H1 (cell line): ENCODE data around the gene SENP6. TPM values are rescaled to one million over a fixed set of nuclear protein-coding genes. Genes with fewer than 3 reads are reported as not detected.
A peak's percentile ranks its signal among the peaks of the same experiment; 100 is the strongest.

Experiments
- ASH2L ChIP-seq: fragments of 200-600, 300-600 bp; sonication (generic); IDR thresholded peaks from one replicate; pipeline ENCODE4 v1.7.1; 2017; ENCODE audit warnings: low read length
- CBX5 ChIP-seq: fragments of 300-800, 300-1000 bp; sonication (generic); IDR thresholded peaks from 2 replicates; pipeline ENCODE4 v1.7.1; 2016; ENCODE audit warnings: antibody characterized with exemption, low read length, low read depth
- CHD2 ChIP-seq: IDR thresholded peaks from 2 replicates; pipeline ENCODE4 v1.6.1; 2012; ENCODE audit warnings: low read length, improper control_type of control experiment
- CTBP2 ChIP-seq: IDR thresholded peaks from 2 replicates; pipeline ENCODE4 v1.7.0; 2011; ENCODE audit warnings: borderline replicate concordance, mild to moderate bottlenecking, moderate library complexity, mixed read lengths, low read length; ENCODE audit not compliant: insufficient read depth, insufficient read length
- EP300 ChIP-seq, 2 experiments: IDR thresholded peaks; 1 replicate in 1 of 2; 2 replicates in 1 of 2; pipeline ENCODE4 v1.6.1; 2011 to 2012; ENCODE audit warnings: low read depth in 2 of 2, low read length in 2 of 2, mild to moderate bottlenecking in 2 of 2, borderline replicate concordance in 1 of 2, inconsistent platforms in 1 of 2, moderate library complexity in 1 of 2
- FOSL1 ChIP-seq: IDR thresholded peaks from 2 replicates; pipeline ENCODE4 v1.6.1; 2011; ENCODE audit warnings: mild to moderate bottlenecking, low read depth, low read length, moderate library complexity; ENCODE audit not compliant: insufficient read depth
- GABPA ChIP-seq: IDR thresholded peaks from 2 replicates; pipeline ENCODE4 v1.6.1; 2011; ENCODE audit warnings: mild to moderate bottlenecking, low read length, moderate library complexity, borderline replicate concordance; ENCODE audit not compliant: insufficient read depth
- KDM4A ChIP-seq: IDR thresholded peaks from one replicate; pipeline ENCODE4 v1.7.1; 2012; ENCODE audit warnings: low read depth, mild to moderate bottlenecking, moderate library complexity, low read length, inconsistent platforms; ENCODE audit not compliant: severe bottlenecking
- KDM5A ChIP-seq: fragments of 200-600 bp; IDR thresholded peaks from 2 replicates; pipeline ENCODE4 v1.7.1; 2012; ENCODE audit warnings: mild to moderate bottlenecking, low read length, inconsistent platforms, mixed read lengths
- NRF1 ChIP-seq: IDR thresholded peaks from 2 replicates; pipeline ENCODE4 v1.6.1; 2011; ENCODE audit warnings: mild to moderate bottlenecking, low read depth, low read length, improper control_type of control experiment
- POLR2A ChIP-seq, 2 experiments: IDR thresholded peaks; 1 replicate in 1 of 2; 2 replicates in 1 of 2; pipeline ENCODE4 v1.6.1; 2011; ENCODE audit warnings: low read depth in 2 of 2, low read length in 2 of 2, mild to moderate bottlenecking in 2 of 2; ENCODE audit errors: control extremely low read depth in 1 of 2
- RAD21 ChIP-seq, 2 experiments: IDR thresholded peaks in 1 of 2; conservative IDR thresholded peaks in 1 of 2; 2 replicates each; pipeline ENCODE4 v1.6.1; 2011; ENCODE audit warnings: low read depth in 2 of 2, low read length in 2 of 2, improper control_type of control experiment in 1 of 2, inconsistent platforms in 1 of 2, mild to moderate bottlenecking in 1 of 2, moderate library complexity in 1 of 2
- RXRA ChIP-seq: IDR thresholded peaks from 2 replicates; pipeline ENCODE4 v1.6.1; 2011; ENCODE audit warnings: low read depth, mild to moderate bottlenecking, low read length, moderate library complexity; ENCODE audit not compliant: insufficient read depth
- SIRT6 ChIP-seq: IDR thresholded peaks from one replicate; pipeline ENCODE4 v1.7.1; 2012; ENCODE audit warnings: low read length, inconsistent platforms
- SP2 ChIP-seq: IDR thresholded peaks from 2 replicates; pipeline ENCODE4 v1.6.1; 2012; ENCODE audit warnings: mild to moderate bottlenecking, low read length, inconsistent platforms
- SRF ChIP-seq: IDR thresholded peaks from 2 replicates; pipeline ENCODE4 v1.6.1; 2011; ENCODE audit warnings: mild to moderate bottlenecking, low read depth, low read length, moderate library complexity
- SUZ12 ChIP-seq: fragments of 200-600 bp; sonication (generic); IDR thresholded peaks from 2 replicates; pipeline ENCODE4 v1.6.1; 2012; ENCODE audit warnings: mild to moderate bottlenecking, inconsistent platforms, low read length, moderate library complexity, mixed read lengths
- TAF1 ChIP-seq: IDR thresholded peaks from 2 replicates; pipeline ENCODE4 v1.6.1; 2011; ENCODE audit warnings: mild to moderate bottlenecking, low read depth, low read length
- TEAD4 ChIP-seq: IDR thresholded peaks from 2 replicates; pipeline ENCODE4 v1.6.1; 2012; ENCODE audit warnings: low read depth, low read length, inconsistent platforms, mixed read lengths
- YY1 ChIP-seq: IDR thresholded peaks from 2 replicates; pipeline ENCODE4 v1.6.1; 2011; ENCODE audit warnings: low read depth, mild to moderate bottlenecking, low read length
- polyA plus RNA-seq, 7 experiments: library from polyadenylated mRNA; depleted of rRNA in 3 of 7; stranded (reverse) in 5 of 7; unstranded in 2 of 7; fragments of >200 nt in 5 of 7; fragments of 200-250 nt in 2 of 7; gene quantifications; 1 replicate in 5 of 7; 2 replicates in 1 of 7; 4 replicates in 1 of 7; pipeline versions ENCODE4 v1.2.1 to v1.2.3, GENCODE V29; 2011 to 2013; ENCODE audit warnings: missing spikeins in 2 of 7, mixed read lengths in 2 of 7
- total RNA-seq: library from RNA; stranded (reverse); fragmentation: NEBNext Ultra II Directional; extraction: Animal tissue kit (Norgen Biotek cat#: 25700); gene quantifications from 2 replicates; pipeline ENCODE4 v1.2.1, GENCODE V29; 2021
- TF ChIP-seq, protein P1 (sequence below): IDR thresholded peaks from 2 replicates; pipeline ENCODE4 v1.6.1; 2011; ENCODE audit warnings: low read length, improper control_type of control experiment

The SENP6 gene
- total and polyA plus RNA-seq, 2 of the 8 experiments (the other 6 are each of a cell fraction or from before 2014, with no cell fraction given), result 13.8 to 103 TPM

DNA sequence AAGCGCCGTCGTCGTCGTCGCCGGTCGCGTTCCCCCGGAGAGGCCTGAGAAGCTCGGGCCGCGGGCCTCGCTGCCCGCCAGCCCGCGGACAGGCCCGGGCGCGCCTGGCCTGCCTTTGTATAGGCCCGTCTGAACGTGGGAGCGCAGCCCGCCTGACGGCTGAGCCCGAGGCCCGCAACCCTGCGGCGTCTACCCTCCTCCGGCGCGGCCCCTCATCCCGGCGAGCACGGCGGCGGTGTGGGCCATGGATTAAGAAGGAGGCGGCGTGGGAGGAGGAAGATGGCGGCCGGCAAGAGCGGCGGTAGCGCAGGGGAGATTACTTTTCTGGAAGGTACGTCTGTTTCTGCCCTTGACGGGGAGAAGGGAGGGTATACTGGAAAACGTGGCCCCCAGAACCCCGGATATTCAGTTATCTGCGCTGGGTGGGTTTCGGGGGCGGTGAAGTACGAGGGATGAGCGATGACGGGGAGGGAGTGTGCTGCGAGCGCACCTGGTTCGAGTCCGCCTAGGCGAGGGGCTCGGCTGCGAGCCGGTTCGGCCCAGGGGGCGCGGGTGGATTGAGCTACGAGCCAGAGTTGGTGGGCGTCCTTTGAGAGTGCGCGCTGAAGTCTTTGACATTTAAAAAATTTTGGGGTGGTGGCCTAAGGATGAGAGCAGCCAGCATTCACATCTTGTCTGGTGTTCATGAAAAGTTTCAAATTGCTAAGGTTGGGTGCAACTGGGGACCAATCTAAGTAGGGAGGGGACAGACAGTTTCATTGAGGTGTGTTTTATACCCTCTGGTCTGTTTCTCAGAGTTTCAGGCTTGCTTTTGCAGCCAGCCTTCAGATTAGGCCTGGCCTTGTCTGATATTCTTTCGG lies 796 bp downstream of the SENP6 start (continued):
- TF ChIP-seq, protein P1, sequence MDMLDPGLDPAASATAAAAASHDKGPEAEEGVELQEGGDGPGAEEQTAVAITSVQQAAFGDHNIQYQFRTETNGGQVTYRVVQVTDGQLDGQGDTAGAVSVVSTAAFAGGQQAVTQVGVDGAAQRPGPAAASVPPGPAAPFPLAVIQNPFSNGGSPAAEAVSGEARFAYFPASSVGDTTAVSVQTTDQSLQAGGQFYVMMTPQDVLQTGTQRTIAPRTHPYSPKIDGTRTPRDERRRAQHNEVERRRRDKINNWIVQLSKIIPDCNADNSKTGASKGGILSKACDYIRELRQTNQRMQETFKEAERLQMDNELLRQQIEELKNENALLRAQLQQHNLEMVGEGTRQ, result no peak
- no peak for TF ChIP-seq CHD2
- TF ChIP-seq SRF, result no peak
- no peak for TF ChIP-seq SUZ12
- no peak for TF ChIP-seq CTBP2
- TF ChIP-seq SIRT6, result no peak
- no peak for TF ChIP-seq NRF1
- TF ChIP-seq YY1, result peak; percentile 85
- no peak for TF ChIP-seq KDM4A
- TF ChIP-seq FOSL1, result no peak
- TF ChIP-seq EP300 (IDR thresholded peaks at IDR 0.05; ENCODE audit: borderline replicate concordance in 1 of 2, low read depth in 2 of 2, low read length in 2 of 2), result no peak
- TF ChIP-seq TAF1, result peak; percentile 50; the same call in 1 of the 2 replicates
- TF ChIP-seq ASH2L, result peak; percentile 99
- no peak for TF ChIP-seq TEAD4
- no peak for TF ChIP-seq GABPA
- TF ChIP-seq KDM5A, result no peak
- TF ChIP-seq SP2, result no peak
- TF ChIP-seq CBX5, result no peak
- TF ChIP-seq RXRA, result no peak
- TF ChIP-seq POLR2A (IDR thresholded peaks at IDR 0.05; ENCODE audit: control extremely low read depth in 1 of 2, low read depth in 2 of 2, low read length in 2 of 2), result peak; percentile 16 to 77; a peak in 1 of 3 replicates
- no peak for TF ChIP-seq RAD21 (IDR thresholded peaks at IDR 0.05 in 1 of 2, conservative IDR thresholded peaks at IDR 0.05 in 1 of 2; ENCODE audit: low read depth in 2 of 2, low read length in 2 of 2)
